Measurements from ENCODE around the gene CDH16.

CDH16 gene

GRCh38 chr16:66895689-66895979 lies 23.1 kb downstream of the CDH16 start:
- DNase-seq: no peak

GRCh38 chr16:66894948-66895688 lies 23.6 kb downstream of the CDH16 start:
- DNase-seq: peak; percentile 81

GRCh38 chr16:66894055-66894454 lies 24.6 kb downstream of the CDH16 start:
- DNase-seq: no peak

- no peak for DNase-seq
Measured at GRCh38 chr16:66891797-66892196, 26.9 kb downstream of the CDH16 start.

- DNase-seq: no peak
Measured at GRCh38 chr16:66891360-66891759, 27.3 kb downstream of the CDH16 start.

GRCh38 chr16:66890799-66891198 lies 27.9 kb downstream of the CDH16 start:
- DNase-seq: no peak

- DNase-seq: no peak
Measured at GRCh38 chr16:66889622-66890021, 29.1 kb downstream of the CDH16 start.

- DNase-seq: no peak
Measured at GRCh38 chr16:66888647-66889615, 29.8 kb downstream of the CDH16 start.

- no peak for DNase-seq
Measured at GRCh38 chr16:66886914-66887313, 31.8 kb downstream of the CDH16 start.

GRCh38 chr16:66886321-66886720 lies 32.4 kb downstream of the CDH16 start:
- DNase-seq: no peak

- no peak for DNase-seq
Measured at GRCh38 chr16:66885491-66885890, 33.2 kb downstream of the CDH16 start.

GRCh38 chr16:66882702-66883101 lies 36.0 kb downstream of the CDH16 start:
- no peak for DNase-seq

GRCh38 chr16:66881964-66882508 lies 36.6 kb downstream of the CDH16 start:
- DNase-seq: no peak

- DNase-seq: no peak
Measured at GRCh38 chr16:66881560-66881959, 37.1 kb downstream of the CDH16 start.

GRCh38 chr16:66881014-66881417 lies 37.7 kb downstream of the CDH16 start:
- peak; percentile 41 for DNase-seq

GRCh38 chr16:66880288-66881013 lies 38.2 kb downstream of the CDH16 start, which contains the start of gene PDP2:
Gene PDP2 (plus strand): TSS chr16:66880515. CDS start chr16:66884285, 3,770 bp downstream.
- peak; percentile 96 for DNase-seq

- DNase-seq: no peak
Measured at GRCh38 chr16:66878067-66878466, 40.6 kb downstream of the CDH16 start.

- no peak for DNase-seq
Measured at GRCh38 chr16:66874079-66874775, 44.5 kb downstream of the CDH16 start.

- no peak for DNase-seq
Measured at GRCh38 chr16:66873685-66874055, 45.0 kb downstream of the CDH16 start.

GRCh38 chr16:66872943-66873684 lies 45.6 kb downstream of the CDH16 start:
- peak; percentile 91 for DNase-seq

GRCh38 chr16:66872559-66872942 lies 46.1 kb downstream of the CDH16 start:
- DNase-seq: no peak

GRCh38 chr16:66871840-66872239 lies 46.8 kb downstream of the CDH16 start:
- no peak for DNase-seq
